OCI-LY1 (cell line): Measurements from ENCODE around the gene ITIH3.

Experiments
- H2AFZ ChIP-seq: fragments of 200-600 bp; sonication (generic), shearing (Covaris generic); 2 replicates; pipeline ENCODE4 v1.6.0; 2014; ENCODE audit warnings: antibody characterized with exemption, mild to moderate bottlenecking, low read length
- H3F3A ChIP-seq: fragments of 200-600 bp; sonication (generic), shearing (Covaris generic); 2 replicates; pipeline ENCODE4 v1.6.0; 2014; ENCODE audit warnings: mild to moderate bottlenecking, antibody characterized with exemption, low read length, moderate library complexity; ENCODE audit not compliant: insufficient read depth
- H3K27ac ChIP-seq: fragments of 200-600 bp; sonication (generic); 2 replicates; pipeline ENCODE4 v1.5.1; 2014; ENCODE audit warnings: low read length, mixed run types, mild to moderate bottlenecking, low read depth; ENCODE audit not compliant: poor library complexity, severe bottlenecking
- H3K27me3 ChIP-seq: fragments of 200-600 bp; sonication (generic); 2 replicates; pipeline ENCODE4 v1.6.0; 2014; ENCODE audit warnings: antibody characterized with exemption, mild to moderate bottlenecking, low read length, moderate library complexity; ENCODE audit not compliant: insufficient read depth
- H3K36me3 ChIP-seq: fragments of 200-600 bp; sonication (generic); 2 replicates; pipeline ENCODE4 v1.6.1; 2014; ENCODE audit warnings: mild to moderate bottlenecking, antibody characterized with exemption, low read length, moderate library complexity, mixed read lengths; ENCODE audit not compliant: insufficient read depth
- H3K4me1 ChIP-seq: fragments of 200-600 bp; sonication (generic); 2 replicates; pipeline ENCODE4 v1.5.1; 2014; ENCODE audit warnings: mild to moderate bottlenecking, low read length, moderate library complexity; ENCODE audit not compliant: insufficient read depth, severe bottlenecking
- H3K4me2 ChIP-seq: fragments of 200-600 bp; sonication (generic), shearing (Covaris generic); 2 replicates; pipeline ENCODE4 v1.6.1; 2014; ENCODE audit warnings: low read length
- H3K4me3 ChIP-seq: fragments of 200-600 bp; sonication (generic); 2 replicates; pipeline ENCODE4 v1.5.1; 2014; ENCODE audit warnings: low read length, low read depth, mild to moderate bottlenecking, mixed read lengths; ENCODE audit not compliant: poor library complexity, severe bottlenecking
- H3K79me2 ChIP-seq: fragments of 200-600 bp; shearing (Covaris generic); 2 replicates; pipeline ENCODE4 v1.6.1; 2016; ENCODE audit warnings: mixed run types, low read length, mixed read lengths; ENCODE audit not compliant: insufficient read depth
- H3K9ac ChIP-seq: fragments of 200-600 bp; sonication (generic), shearing (Covaris generic); 2 replicates; pipeline ENCODE4 v1.6.1; 2014; ENCODE audit warnings: mild to moderate bottlenecking, low read length, mixed read lengths
- H3K9me2 ChIP-seq: fragments of 200-600 bp; sonication (generic), shearing (Covaris generic); 2 replicates; pipeline ENCODE4 v1.6.1; 2014; ENCODE audit warnings: low read depth, mild to moderate bottlenecking, low read length, mixed read lengths
- H3K9me3 ChIP-seq: fragments of 200-600 bp; shearing (Covaris generic); 2 replicates; pipeline ENCODE4 v1.6.1; 2014; ENCODE audit warnings: low read length, mixed read lengths
- H4K20me1 ChIP-seq: fragments of 200-600 bp; sonication (generic), shearing (Covaris generic); 2 replicates; pipeline ENCODE4 v1.6.0; 2016; ENCODE audit warnings: mild to moderate bottlenecking, low read length; ENCODE audit not compliant: insufficient read depth
- EZH2 ChIP-seq: fragments of 200-600 bp; sonication (generic), shearing (Covaris generic); IDR thresholded peaks from 2 replicates; pipeline ENCODE4 v1.8.0; 2017; ENCODE audit warnings: borderline replicate concordance, mixed run types, mild to moderate bottlenecking, antibody characterized with exemption, low read length, moderate library complexity, mixed read lengths
- TF ChIP-seq, protein P1 (sequence below): fragments of 200-600 bp; sonication (generic), shearing (Covaris generic); IDR thresholded peaks from 2 replicates; pipeline ENCODE4 v1.5.1; 2017; ENCODE audit warnings: mild to moderate bottlenecking, antibody characterized with exemption, low read length, moderate library complexity, mixed read lengths

The ITIH3 gene

DNA sequence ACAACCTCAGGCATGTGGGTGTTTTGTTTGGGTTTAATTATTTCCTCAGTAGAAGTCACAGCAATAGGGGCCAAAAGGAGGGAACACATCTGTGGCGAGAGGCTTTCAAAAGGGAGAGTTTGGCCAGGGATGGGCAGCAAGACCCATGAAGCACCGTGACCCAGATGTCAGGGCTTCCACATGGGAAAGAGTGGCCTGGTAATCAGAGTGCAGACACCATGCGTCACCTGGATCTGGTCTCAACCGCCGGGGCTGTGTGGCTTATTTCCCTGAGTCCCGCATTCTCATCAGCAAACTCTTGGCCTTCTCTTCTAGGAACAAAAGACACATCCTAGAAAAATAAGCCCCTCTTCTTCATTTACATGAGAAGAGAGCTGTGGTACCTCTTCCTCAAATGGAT lies 52.6 kb downstream of the ITIH3 start:
- H3K9ac ChIP-seq, result no peak overlapping the region
- no peaks in the 10 kb centered on the region for H3K4me1 ChIP-seq
- no peaks in the 10 kb centered on the region for H3F3A ChIP-seq
- H3K9me2 ChIP-seq, result no peaks in the 10 kb centered on the region
- H3K79me2 ChIP-seq, result no peaks in the 10 kb centered on the region
- no peak overlapping the region for H3K27ac ChIP-seq
- H3K4me3 ChIP-seq, result no peak overlapping the region
- no peaks in the 10 kb centered on the region for H4K20me1 ChIP-seq
- H2AFZ ChIP-seq, result no peak overlapping the region
- no peaks in the 10 kb centered on the region for H3K27me3 ChIP-seq
- no peaks in the 10 kb centered on the region for H3K9me3 ChIP-seq
- no peak overlapping the region for H3K4me2 ChIP-seq
- H3K36me3 ChIP-seq, result peaks cover 34% of the 10 kb centered on the region; the same call in 1 of the 2 replicates
- TF ChIP-seq, protein P1, sequence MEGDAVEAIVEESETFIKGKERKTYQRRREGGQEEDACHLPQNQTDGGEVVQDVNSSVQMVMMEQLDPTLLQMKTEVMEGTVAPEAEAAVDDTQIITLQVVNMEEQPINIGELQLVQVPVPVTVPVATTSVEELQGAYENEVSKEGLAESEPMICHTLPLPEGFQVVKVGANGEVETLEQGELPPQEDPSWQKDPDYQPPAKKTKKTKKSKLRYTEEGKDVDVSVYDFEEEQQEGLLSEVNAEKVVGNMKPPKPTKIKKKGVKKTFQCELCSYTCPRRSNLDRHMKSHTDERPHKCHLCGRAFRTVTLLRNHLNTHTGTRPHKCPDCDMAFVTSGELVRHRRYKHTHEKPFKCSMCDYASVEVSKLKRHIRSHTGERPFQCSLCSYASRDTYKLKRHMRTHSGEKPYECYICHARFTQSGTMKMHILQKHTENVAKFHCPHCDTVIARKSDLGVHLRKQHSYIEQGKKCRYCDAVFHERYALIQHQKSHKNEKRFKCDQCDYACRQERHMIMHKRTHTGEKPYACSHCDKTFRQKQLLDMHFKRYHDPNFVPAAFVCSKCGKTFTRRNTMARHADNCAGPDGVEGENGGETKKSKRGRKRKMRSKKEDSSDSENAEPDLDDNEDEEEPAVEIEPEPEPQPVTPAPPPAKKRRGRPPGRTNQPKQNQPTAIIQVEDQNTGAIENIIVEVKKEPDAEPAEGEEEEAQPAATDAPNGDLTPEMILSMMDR, result no peak
- TF ChIP-seq EZH2, result no peak

DNA sequence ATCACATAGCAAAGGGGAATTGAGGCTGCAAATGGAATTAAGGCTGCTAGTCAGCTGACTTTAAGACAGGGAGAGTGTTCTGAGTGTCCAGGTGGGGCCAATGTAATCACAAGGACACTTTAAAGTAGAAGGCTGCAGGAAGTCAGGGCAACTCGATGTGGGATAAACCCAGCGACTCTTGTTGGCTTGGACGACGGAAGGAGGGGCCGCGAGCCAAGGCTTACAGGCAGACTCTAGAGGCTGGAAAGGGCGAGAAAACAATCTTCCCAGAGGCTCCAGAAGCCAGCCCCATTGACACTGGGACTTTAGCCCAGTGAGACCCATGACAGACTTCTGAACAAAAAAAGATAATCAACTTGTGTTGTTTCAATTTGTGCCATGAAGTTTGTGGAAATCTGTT lies 53.1 kb downstream of the ITIH3 start:
- no peak for TF ChIP-seq EZH2
- TF ChIP-seq, protein P1, result no peak
- no peaks in the 10 kb centered on the region for H3K27me3 ChIP-seq
- no peak overlapping the region for H3K9ac ChIP-seq
- no peaks in the 10 kb centered on the region for H3K4me1 ChIP-seq
- H3F3A ChIP-seq, result no peaks in the 10 kb centered on the region
- H3K4me2 ChIP-seq, result no peak overlapping the region
- no peak overlapping the region for H3K27ac ChIP-seq
- H3K4me3 ChIP-seq, result no peak overlapping the region
- H3K9me2 ChIP-seq, result no peaks in the 10 kb centered on the region
- no peak overlapping the region for H2AFZ ChIP-seq
- H3K79me2 ChIP-seq, result no peaks in the 10 kb centered on the region
- peaks cover 31% of the 10 kb centered on the region; the same call in 1 of the 2 replicates for H3K36me3 ChIP-seq
- no peaks in the 10 kb centered on the region for H3K9me3 ChIP-seq
- no peaks in the 10 kb centered on the region for H4K20me1 ChIP-seq

DNA sequence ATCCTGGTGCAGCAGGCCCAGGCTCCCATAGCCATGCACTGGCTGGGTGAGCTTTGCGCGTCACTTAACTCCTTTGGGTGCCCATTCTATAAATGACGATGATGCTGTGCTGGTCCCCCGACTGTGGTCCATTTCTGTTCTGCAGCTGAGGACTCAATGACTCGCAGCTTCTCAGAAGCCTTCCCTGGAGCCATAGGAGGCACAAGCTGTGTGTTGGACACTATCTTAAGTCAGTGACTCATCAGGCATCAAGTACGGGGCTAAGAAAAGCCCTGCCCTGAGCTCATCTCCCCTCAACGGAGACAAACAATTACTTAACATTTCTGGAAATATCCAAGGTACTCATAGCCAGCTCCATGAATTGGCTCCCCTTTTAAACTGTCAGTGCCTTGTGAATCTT lies 54.0 kb downstream of the ITIH3 start:
- Histone ChIP-seq H3K9me3 (no peaks in the 10 kb centered on the region), H3K79me2 (no peaks in the 10 kb centered on the region), H2AFZ (no peak overlapping the region), H3K27me3 (no peaks in the 10 kb centered on the region), H4K20me1 (no peaks in the 10 kb centered on the region), H3K36me3 (peaks cover 29% of the 10 kb centered on the region; the same call in 1 of the 2 replicates), H3K9ac (no peak overlapping the region), H3K4me3 (no peak overlapping the region), H3K4me1 (no peaks in the 10 kb centered on the region), H3K4me2 (no peak overlapping the region), H3F3A (no peaks in the 10 kb centered on the region), H3K9me2 (no peaks in the 10 kb centered on the region), H3K27ac (no peak overlapping the region)
- TF ChIP-seq, protein P1, result no peak
- no peak for TF ChIP-seq EZH2
